Osteocyte (in vitro differentiated cells): ENCODE data around the gene MRPS15. TPM values are rescaled to one million over a fixed set of nuclear protein-coding genes. Genes with fewer than 3 reads are reported as not detected.
"Not testable (repeated sequence)": the region's sequence is repeated elsewhere in the genome, so short reads cannot be mapped to it uniquely, and the experiment has no call there.

Experiments
- DNase-seq: peaks from one replicate; pipeline ENCODE4 v3.0.0; 2021; ENCODE audit warnings: mixed read lengths; ENCODE audit not compliant: unreplicated experiment; ENCODE audit errors: extremely low spot score
- H3K27ac Mint-ChIP-seq: one replicate; pipeline ENCODE4 v1.8.0; 2021; ENCODE audit warnings: mild to moderate bottlenecking, mixed read lengths; ENCODE audit not compliant: unreplicated experiment
- H3K27me3 Mint-ChIP-seq: one replicate; pipeline ENCODE4 v1.8.0; 2021; ENCODE audit warnings: mixed read lengths; ENCODE audit not compliant: unreplicated experiment
- H3K36me3 Mint-ChIP-seq: one replicate; pipeline ENCODE4 v1.8.0; 2021; ENCODE audit warnings: mixed read lengths; ENCODE audit not compliant: unreplicated experiment
- H3K4me1 Mint-ChIP-seq: one replicate; pipeline ENCODE4 v1.8.0; 2021; ENCODE audit warnings: mixed read lengths; ENCODE audit not compliant: unreplicated experiment
- H3K4me3 Mint-ChIP-seq: one replicate; pipeline ENCODE4 v1.8.0; 2021; ENCODE audit warnings: mild to moderate bottlenecking, moderate library complexity, mixed read lengths; ENCODE audit not compliant: unreplicated experiment
- H3K9me3 Mint-ChIP-seq: one replicate; pipeline ENCODE4 v1.8.0; 2021; ENCODE audit warnings: mixed read lengths; ENCODE audit not compliant: unreplicated experiment
- total RNA-seq: library from RNA; stranded (reverse); gene quantifications from 2 replicates; pipeline ENCODE4 v1.2.1, GENCODE V29; 2021
- TF ChIP-seq, protein P1 (sequence below): fragments of 200-600 bp; sonication (generic); IDR thresholded peaks from 2 replicates; pipeline ENCODE4 v1.5.0; 2021; ENCODE audit warnings: antibody characterized with exemption, mild to moderate bottlenecking, moderate library complexity

The MRPS15 gene
- total RNA-seq, 1 donor from 2014 or later: 64.4 TPM

DNA sequence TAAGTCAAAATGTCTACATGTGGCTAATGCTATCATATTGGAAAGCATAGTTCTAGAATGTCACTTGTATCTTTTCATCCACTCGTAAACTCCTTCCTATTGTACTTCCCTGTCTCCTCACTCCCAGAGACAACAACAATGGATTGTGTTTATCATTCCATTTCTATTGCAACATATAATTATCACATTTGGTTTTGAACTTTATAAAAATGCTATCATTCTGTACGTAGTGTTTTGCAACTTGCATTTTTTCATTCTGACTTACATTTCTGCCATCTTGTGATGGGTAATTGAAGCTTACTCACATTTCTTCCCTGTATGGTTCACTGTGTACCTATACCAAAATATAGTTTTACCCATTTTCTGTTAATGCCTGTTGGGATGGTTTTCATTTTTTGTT is 33.0 kb upstream of the MRPS15 start:
- H3K36me3 Mint-ChIP-seq: no peaks in the 10 kb centered on the region
- no peaks in the 10 kb centered on the region for H3K9me3 Mint-ChIP-seq
- H3K27me3 Mint-ChIP-seq: peaks cover 28% of the 10 kb centered on the region
- TF ChIP-seq, protein P1, sequence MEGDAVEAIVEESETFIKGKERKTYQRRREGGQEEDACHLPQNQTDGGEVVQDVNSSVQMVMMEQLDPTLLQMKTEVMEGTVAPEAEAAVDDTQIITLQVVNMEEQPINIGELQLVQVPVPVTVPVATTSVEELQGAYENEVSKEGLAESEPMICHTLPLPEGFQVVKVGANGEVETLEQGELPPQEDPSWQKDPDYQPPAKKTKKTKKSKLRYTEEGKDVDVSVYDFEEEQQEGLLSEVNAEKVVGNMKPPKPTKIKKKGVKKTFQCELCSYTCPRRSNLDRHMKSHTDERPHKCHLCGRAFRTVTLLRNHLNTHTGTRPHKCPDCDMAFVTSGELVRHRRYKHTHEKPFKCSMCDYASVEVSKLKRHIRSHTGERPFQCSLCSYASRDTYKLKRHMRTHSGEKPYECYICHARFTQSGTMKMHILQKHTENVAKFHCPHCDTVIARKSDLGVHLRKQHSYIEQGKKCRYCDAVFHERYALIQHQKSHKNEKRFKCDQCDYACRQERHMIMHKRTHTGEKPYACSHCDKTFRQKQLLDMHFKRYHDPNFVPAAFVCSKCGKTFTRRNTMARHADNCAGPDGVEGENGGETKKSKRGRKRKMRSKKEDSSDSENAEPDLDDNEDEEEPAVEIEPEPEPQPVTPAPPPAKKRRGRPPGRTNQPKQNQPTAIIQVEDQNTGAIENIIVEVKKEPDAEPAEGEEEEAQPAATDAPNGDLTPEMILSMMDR: no peak
- H3K4me1 Mint-ChIP-seq: no peaks in the 10 kb centered on the region
- DNase-seq: no peak
- H3K4me3 Mint-ChIP-seq: no peak overlapping the region
- no peak overlapping the region for H3K27ac Mint-ChIP-seq

- Mint-ChIP-seq H3K4me1 (no peaks in the 10 kb centered on the region), H3K27ac (no peak overlapping the region), H3K4me3 (no peak overlapping the region), H3K36me3 (no peaks in the 10 kb centered on the region), H3K9me3 (no peaks in the 10 kb centered on the region), H3K27me3 (peaks cover 32% of the 10 kb centered on the region)
- TF ChIP-seq, protein P1: no peak
- DNase-seq: no peak
Observed at GRCh38 chr1:36494971-36495370, 30.8 kb upstream of the MRPS15 start.

DNA sequence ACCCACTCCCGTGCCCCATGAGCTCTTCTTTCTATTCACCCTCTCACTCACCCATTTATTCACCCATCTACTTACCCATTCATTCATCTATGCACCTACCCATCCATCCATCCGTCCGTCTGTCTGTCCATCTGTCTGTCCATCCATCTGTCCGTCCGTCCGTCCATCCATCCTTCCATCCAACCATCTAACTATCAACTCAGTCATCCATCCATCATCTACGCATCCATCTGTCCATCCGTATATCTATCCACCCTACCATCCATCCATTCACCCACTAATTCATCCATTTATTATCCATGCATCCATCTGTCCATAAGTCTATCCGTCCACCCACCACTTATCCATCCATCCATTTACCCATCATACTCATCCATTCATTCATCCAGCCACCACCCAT is 29.3 kb upstream of the MRPS15 start:
- Mint-ChIP-seq H3K4me3 (no peak overlapping the region), H3K27ac (no peak overlapping the region), H3K36me3 (no peaks in the 10 kb centered on the region), H3K4me1 (no peaks in the 10 kb centered on the region), H3K27me3 (peaks cover 40% of the 10 kb centered on the region), H3K9me3 (no peaks in the 10 kb centered on the region)
- DNase-seq: no peak
- TF ChIP-seq, protein P1: no peak

DNA sequence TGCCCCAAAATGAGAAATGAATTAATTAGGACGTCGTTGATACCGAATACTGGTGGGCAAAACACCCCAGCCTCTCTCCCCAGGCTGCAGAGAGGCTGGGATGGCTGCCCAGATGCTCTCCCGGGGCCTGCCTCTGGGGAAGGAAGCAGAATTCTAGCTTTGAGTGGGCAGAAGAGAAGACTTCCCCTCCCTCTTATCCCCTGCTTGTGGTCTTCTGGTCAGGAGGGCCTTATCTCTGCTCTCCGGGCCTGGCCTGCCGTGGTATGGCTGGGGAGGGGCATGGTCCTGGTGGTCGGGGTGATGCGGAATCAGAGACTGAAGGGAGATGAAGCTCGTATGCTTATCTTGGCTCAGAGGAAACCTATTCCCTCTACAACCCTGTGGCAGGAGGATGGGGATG is 28.3 kb upstream of the MRPS15 start:
- no peaks in the 10 kb centered on the region for H3K36me3 Mint-ChIP-seq
- no peak overlapping the region for H3K4me3 Mint-ChIP-seq
- H3K4me1 Mint-ChIP-seq: no peaks in the 10 kb centered on the region
- TF ChIP-seq, protein P1: no peak
- peaks cover 36% of the 10 kb centered on the region for H3K27me3 Mint-ChIP-seq
- H3K9me3 Mint-ChIP-seq: no peaks in the 10 kb centered on the region
- H3K27ac Mint-ChIP-seq: no peak overlapping the region
- DNase-seq: no peak

DNA sequence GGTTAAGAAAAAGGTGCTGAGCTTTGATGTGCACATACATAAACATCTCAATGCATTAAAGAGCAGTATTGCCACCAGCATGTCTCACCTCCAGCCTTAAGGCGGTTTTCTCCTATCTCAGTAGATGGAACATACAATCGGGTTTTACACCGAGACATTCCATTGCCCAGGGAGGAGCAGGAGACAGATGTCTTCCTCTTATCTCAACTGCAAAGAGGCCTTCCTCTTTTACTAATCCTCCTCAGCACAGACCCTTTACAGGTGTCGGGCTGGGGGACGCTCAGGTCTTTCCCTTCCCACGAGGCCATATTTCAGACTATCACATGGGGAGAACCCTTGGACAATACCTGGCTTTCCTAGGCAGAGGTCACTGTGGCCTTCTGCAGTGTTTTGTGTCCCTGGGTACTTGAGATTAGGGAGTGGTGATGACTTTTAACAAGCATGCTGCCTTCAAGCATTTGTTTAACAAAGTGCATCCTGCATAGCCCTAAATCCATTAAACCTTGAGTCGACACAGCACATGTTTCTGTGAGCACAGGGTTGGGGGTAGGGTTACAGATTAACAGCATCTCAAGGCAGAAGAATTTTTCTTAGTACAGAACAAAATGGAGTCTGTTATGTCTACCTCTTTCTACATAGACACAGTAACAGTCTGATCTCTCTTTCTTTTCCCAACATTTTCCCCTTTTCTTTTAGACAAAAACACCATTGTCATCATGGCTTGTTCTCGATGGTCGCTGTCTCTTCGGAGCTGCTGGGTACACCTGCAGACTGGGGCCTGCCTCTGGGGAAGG is 25.3 kb upstream of the MRPS15 start:
- not testable (repeated sequence) for H3K4me3 Mint-ChIP-seq, H3K9me3 Mint-ChIP-seq, H3K4me1 Mint-ChIP-seq, H3K36me3 Mint-ChIP-seq, H3K27ac Mint-ChIP-seq, DNase-seq
- H3K27me3 Mint-ChIP-seq: peaks cover 35% of the 10 kb centered on the region
